ENCODE results near the gene SEC24D.

GRCh38 chr4:118729287-118730286, 106.3 kb downstream of the SEC24D start:
- no peak for TF ChIP-seq CTCF (IDR thresholded peaks at IDR 0.05)
- no peak for TF ChIP-seq EZH2 (IDR thresholded peaks at IDR 0.05)
- no peak for TF ChIP-seq EZH2phosphoT487 (IDR thresholded peaks at IDR 0.05)

Data from neural progenitor cell (in vitro differentiated cells).